AG04449 (cell line): ENCODE data around the gene NTSR1.
A peak's percentile ranks its signal among the peaks of the same experiment; 100 is the strongest.

Experiments used
- CTCF ChIA-PET: fragments of 350-600 bp; formaldehyde crosslinking; extraction: SDS; loops from one replicate; lab custom pipeline; 2021; ENCODE audit warnings: antibody characterized with exemption; lab: Yijun Ruan, JAX
- POLR2A ChIA-PET: fragments of 400-600, 350-600 bp; formaldehyde crosslinking; extraction: SDS; loops from one replicate; lab custom pipeline; 2020; ENCODE audit warnings: antibody characterized with exemption, inconsistent platforms; lab: Yijun Ruan, JAX
- DNase-seq: peaks from one replicate; pipeline ENCODE4 v3.0.0-alpha.2; 2010; ENCODE audit warnings: low read depth, low spot score
- H3K4me3 ChIP-seq: 2 replicates; pipeline ENCODE4 v1.5.1; 2011; ENCODE audit warnings: low read depth, mild to moderate bottlenecking, control low read depth, low read length
- CTCF ChIP-seq: IDR thresholded peaks from one replicate; pipeline ENCODE4 v1.5.1; 2011; ENCODE audit warnings: mild to moderate bottlenecking, moderate library complexity, low read length, control low read depth, inconsistent platforms; ENCODE audit not compliant: insufficient read depth; ENCODE audit errors: missing control alignments

Gene NTSR1

GRCh38 chr20:62716941-62717310 is 8.3 kb downstream of the NTSR1 start:
- no peak for TF ChIP-seq CTCF
- H3K4me3 ChIP-seq = no peak overlapping the region
- POLR2A ChIA-PET = no interaction called here
- CTCF ChIA-PET = no interaction called here
- no peak for DNase-seq

GRCh38 chr20:62717933-62718332 is 9.3 kb downstream of the NTSR1 start:
- no peak for TF ChIP-seq CTCF
- ChIA-PET CTCF (interaction anchor here (2.5 kb wide), 1 partner anchor 74 kb away, joined by 10 read pairs; no protein-coding TSS in a partner anchor), POLR2A (no interaction called here)

GRCh38 chr20:62718546-62718945 is 9.9 kb downstream of the NTSR1 start:
- no peak for DNase-seq
- TF ChIP-seq CTCF = no peak
- no peak overlapping the region for H3K4me3 ChIP-seq
- ChIA-PET CTCF (interaction anchor here (2.5 kb wide), 1 partner anchor 73 kb away, joined by 10 read pairs; no protein-coding TSS in a partner anchor), POLR2A (no interaction called here)

More at GRCh38 chr20:62717933-62718332, 9.3 kb downstream of the NTSR1 start:
- no peak overlapping the region for H3K4me3 ChIP-seq
- DNase-seq = no peak

GRCh38 chr20:62719250-62719935 is 10.8 kb downstream of the NTSR1 start:
- TF ChIP-seq CTCF = no peak
- H3K4me3 ChIP-seq = no peak overlapping the region
- peak; percentile 7 for DNase-seq
- ChIA-PET POLR2A (no interaction called here), CTCF (interaction anchor here (0.6 to 2.5 kb wide), 2 partner anchors 10 to 72 kb away, joined by 3 to 10 read pairs; no protein-coding TSS in a partner anchor)

GRCh38 chr20:62721511-62722370 is 13.1 kb downstream of the NTSR1 start:
- ChIA-PET POLR2A (no interaction called here), CTCF (no interaction called here)
- no peak for TF ChIP-seq CTCF

GRCh38 chr20:62722627-62723026 is 14.0 kb downstream of the NTSR1 start:
- CTCF ChIA-PET = interaction anchor here (0.8 to 1.4 kb wide), 2 partner anchors 19 to 69 kb away, joined by 3 to 6 read pairs; no protein-coding TSS in a partner anchor
- POLR2A ChIA-PET = no interaction called here
- no peak for DNase-seq
- TF ChIP-seq CTCF = no peak
- H3K4me3 ChIP-seq = no peak overlapping the region

More at GRCh38 chr20:62721511-62722370, 13.1 kb downstream of the NTSR1 start:
- no peak for DNase-seq
- H3K4me3 ChIP-seq = no peak overlapping the region
